ENCODE results near the gene MRPL19. TPM values are rescaled to one million over a fixed set of nuclear protein-coding genes. Genes with fewer than 3 reads are reported as not detected.

Gene MRPL19
- total and polyA plus RNA-seq, 2 experiments from 2014 or later, result 65.5 to 149 TPM

DNA sequence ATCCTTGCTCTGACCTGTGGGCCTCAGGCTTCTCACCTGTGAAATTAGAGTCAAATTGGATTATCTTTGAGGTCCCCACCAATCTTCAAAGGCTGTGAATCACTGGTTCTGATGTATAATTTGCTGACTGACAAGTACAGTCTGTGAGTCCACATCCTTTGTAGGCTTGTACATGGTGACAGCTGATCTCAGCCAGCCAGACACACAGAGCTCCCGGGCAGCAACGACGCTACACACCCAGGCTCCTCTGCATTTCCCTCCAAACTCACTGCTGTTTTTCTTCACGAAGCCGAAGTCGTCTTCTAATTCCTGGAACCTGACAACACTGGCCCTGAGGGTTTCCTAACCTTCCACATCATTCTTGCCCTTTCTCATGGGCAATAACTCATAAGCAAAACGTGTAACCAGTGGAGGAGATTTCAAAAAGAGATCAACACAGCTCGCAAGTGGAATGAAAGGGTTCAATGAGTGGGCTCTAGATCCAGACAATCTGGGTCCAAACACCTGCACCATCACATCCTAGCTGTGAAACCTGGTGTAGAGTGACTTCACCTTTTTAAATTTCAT is 47.9 kb upstream of the MRPL19 start (continued):
- TF ChIP-seq STAT1 (IDR thresholded peaks at IDR 0.05; ENCODE audit: unreplicated experiment) (no peak), ZNF114 (CRISPR knock-in tag; IDR thresholded peaks at IDR 0.05) (no peak), JUNB (IDR thresholded peaks at IDR 0.05; ENCODE audit: unreplicated experiment) (no peak), POLR2AphosphoS5 (IDR thresholded peaks at IDR 0.05; ENCODE audit: low read depth) (no peak)
- TF ChIP-seq, protein P1, sequence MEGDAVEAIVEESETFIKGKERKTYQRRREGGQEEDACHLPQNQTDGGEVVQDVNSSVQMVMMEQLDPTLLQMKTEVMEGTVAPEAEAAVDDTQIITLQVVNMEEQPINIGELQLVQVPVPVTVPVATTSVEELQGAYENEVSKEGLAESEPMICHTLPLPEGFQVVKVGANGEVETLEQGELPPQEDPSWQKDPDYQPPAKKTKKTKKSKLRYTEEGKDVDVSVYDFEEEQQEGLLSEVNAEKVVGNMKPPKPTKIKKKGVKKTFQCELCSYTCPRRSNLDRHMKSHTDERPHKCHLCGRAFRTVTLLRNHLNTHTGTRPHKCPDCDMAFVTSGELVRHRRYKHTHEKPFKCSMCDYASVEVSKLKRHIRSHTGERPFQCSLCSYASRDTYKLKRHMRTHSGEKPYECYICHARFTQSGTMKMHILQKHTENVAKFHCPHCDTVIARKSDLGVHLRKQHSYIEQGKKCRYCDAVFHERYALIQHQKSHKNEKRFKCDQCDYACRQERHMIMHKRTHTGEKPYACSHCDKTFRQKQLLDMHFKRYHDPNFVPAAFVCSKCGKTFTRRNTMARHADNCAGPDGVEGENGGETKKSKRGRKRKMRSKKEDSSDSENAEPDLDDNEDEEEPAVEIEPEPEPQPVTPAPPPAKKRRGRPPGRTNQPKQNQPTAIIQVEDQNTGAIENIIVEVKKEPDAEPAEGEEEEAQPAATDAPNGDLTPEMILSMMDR (conservative IDR thresholded peaks at IDR 0.05; ENCODE audit: low read depth in 2 of 2), result no peak

DNA sequence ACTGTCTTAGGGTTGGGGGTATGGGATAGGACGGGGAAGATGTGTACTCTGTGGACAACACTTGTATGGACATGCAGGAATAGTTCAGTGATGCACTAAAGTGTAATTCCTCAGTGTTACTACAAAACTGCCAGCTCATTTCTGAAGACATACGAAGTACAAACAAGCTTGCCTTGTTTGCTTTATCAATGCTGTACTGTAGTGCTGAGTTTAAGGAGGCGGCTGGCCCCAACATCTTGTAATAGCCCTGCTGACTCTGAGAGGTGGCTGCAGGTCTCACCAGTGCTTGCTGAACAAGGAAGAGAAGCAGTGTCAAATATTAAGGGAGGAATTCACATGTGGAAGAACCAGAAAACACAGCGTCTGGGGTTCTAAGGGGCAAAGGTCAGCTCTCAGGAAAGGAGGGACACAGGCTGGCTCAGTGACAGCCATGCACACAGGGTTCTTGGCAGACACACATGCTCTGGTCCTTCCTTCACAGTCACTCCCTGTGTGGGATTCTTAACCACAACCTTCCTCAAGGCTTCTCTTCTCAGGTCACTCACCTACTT is 46.0 kb upstream of the MRPL19 start:
- no peaks in the 10 kb centered on the region for H3K36me3 ChIP-seq (ENCODE audit: insufficient read depth)
- no peaks in the 10 kb centered on the region for H3K27me3 ChIP-seq (ENCODE audit: insufficient read depth)
- no peak overlapping the region for H3K4me3 ChIP-seq
- Mint-ChIP-seq H3K36me3 (ENCODE audit: low read depth) (no peaks in the 10 kb centered on the region), H3K27me3 (ENCODE audit: insufficient read depth, low read depth, poor library complexity) (peaks cover 3% of the 10 kb centered on the region), H3K9me3 (no peaks in the 10 kb centered on the region), H3K4me1 (no peaks in the 10 kb centered on the region), H3K4me3 (no peak overlapping the region), H3K27ac (no peak overlapping the region)
- H3K4me2 ChIP-seq, result no peak overlapping the region
- peaks cover 4% of the 10 kb centered on the region; the same call in 1 of the 2 replicates for H3K9me2 ChIP-seq (ENCODE audit: insufficient read depth)
- H3K4me1 ChIP-seq (ENCODE audit: insufficient read depth), result no peaks in the 10 kb centered on the region
- TF ChIP-seq CREB1 (CRISPR knock-in tag; IDR thresholded peaks at IDR 0.05; ENCODE audit: low read depth), result no peak
- TF ChIP-seq EZH2phosphoT487 (IDR thresholded peaks at IDR 0.05; ENCODE audit: unreplicated experiment), result no peak
- TF ChIP-seq, protein P2, sequence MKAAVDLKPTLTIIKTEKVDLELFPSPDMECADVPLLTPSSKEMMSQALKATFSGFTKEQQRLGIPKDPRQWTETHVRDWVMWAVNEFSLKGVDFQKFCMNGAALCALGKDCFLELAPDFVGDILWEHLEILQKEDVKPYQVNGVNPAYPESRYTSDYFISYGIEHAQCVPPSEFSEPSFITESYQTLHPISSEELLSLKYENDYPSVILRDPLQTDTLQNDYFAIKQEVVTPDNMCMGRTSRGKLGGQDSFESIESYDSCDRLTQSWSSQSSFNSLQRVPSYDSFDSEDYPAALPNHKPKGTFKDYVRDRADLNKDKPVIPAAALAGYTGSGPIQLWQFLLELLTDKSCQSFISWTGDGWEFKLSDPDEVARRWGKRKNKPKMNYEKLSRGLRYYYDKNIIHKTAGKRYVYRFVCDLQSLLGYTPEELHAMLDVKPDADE (IDR thresholded peaks at IDR 0.05), result no peak
- TF ChIP-seq ZNF114 (CRISPR knock-in tag; IDR thresholded peaks at IDR 0.05), result no peak
- TF ChIP-seq STAT1 (IDR thresholded peaks at IDR 0.05; ENCODE audit: unreplicated experiment), result no peak
- TF ChIP-seq NANOG (IDR thresholded peaks at IDR 0.05; ENCODE audit: borderline replicate concordance), result no peak
- H2AFZ ChIP-seq, result no peak overlapping the region
- ATAC-seq (no peak), DNase-seq (ENCODE audit: low spot score) (no peak)
- no peaks in the 10 kb centered on the region for H3F3A ChIP-seq (replicated peaks; ENCODE audit: low read depth)
- H4K20me1 ChIP-seq (replicated peaks; ENCODE audit: insufficient read depth), result no peaks in the 10 kb centered on the region
- no peak overlapping the region for H3K27ac ChIP-seq (ENCODE audit: low read depth)
- H3K79me2 ChIP-seq (replicated peaks; ENCODE audit: insufficient read depth), result no peaks in the 10 kb centered on the region

DNA sequence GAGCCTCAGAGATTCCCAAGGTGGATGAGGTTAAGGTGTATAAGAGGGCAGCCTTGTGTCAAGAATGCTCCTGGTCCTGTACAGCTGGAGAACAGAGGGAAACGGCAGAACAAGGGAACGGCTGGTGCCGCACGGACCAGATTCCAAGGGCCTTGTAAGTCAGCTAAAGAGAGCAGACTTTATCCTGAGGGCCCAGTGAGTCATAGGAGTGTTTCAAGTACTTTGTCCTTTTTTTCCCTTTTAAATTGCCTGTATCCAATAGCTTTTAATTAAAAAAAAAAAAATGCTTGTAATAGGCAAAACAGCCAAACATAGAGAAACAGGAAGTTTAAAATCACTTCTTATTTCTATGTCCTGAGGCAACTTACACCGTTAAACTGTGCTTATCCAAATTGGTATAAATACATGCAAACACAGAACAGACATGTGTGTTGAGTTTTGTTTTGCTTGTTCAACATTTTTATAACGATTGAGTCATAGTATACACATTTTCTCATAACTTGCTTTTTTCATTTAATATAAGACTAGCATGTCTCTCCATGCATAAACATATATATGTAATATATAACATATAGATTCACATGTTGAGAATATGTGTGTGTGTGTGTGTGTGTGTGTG is 43.8 kb upstream of the MRPL19 start:
- Histone ChIP-seq H2AFZ (no peak overlapping the region), H3K9me2 (ENCODE audit: insufficient read depth) (peaks cover 4% of the 10 kb centered on the region; the same call in 1 of the 2 replicates), H4K20me1 (replicated peaks; ENCODE audit: insufficient read depth) (no peaks in the 10 kb centered on the region), H3K36me3 (ENCODE audit: insufficient read depth) (no peaks in the 10 kb centered on the region), H3K4me3 (no peak overlapping the region), H3K27me3 (ENCODE audit: insufficient read depth) (no peaks in the 10 kb centered on the region), H3K79me2 (replicated peaks; ENCODE audit: insufficient read depth) (no peaks in the 10 kb centered on the region), H3F3A (replicated peaks; ENCODE audit: low read depth) (no peaks in the 10 kb centered on the region), H3K4me2 (no peak overlapping the region), H3K27ac (ENCODE audit: low read depth) (no peak overlapping the region), H3K4me1 (ENCODE audit: insufficient read depth) (no peaks in the 10 kb centered on the region)
- H3K27me3 Mint-ChIP-seq (ENCODE audit: insufficient read depth, low read depth, poor library complexity), result peaks cover 3% of the 10 kb centered on the region
- H3K4me3 Mint-ChIP-seq, result no peak overlapping the region
- H3K36me3 Mint-ChIP-seq (ENCODE audit: low read depth), result no peaks in the 10 kb centered on the region
- H3K27ac Mint-ChIP-seq, result no peak overlapping the region
- H3K4me1 Mint-ChIP-seq, result peaks cover 5% of the 10 kb centered on the region; the same call in 1 of the 3 replicates
- ATAC-seq (no peak), DNase-seq (ENCODE audit: low spot score) (no peak)
- H3K9me3 Mint-ChIP-seq, result no peaks in the 10 kb centered on the region
- TF ChIP-seq, protein P3, sequence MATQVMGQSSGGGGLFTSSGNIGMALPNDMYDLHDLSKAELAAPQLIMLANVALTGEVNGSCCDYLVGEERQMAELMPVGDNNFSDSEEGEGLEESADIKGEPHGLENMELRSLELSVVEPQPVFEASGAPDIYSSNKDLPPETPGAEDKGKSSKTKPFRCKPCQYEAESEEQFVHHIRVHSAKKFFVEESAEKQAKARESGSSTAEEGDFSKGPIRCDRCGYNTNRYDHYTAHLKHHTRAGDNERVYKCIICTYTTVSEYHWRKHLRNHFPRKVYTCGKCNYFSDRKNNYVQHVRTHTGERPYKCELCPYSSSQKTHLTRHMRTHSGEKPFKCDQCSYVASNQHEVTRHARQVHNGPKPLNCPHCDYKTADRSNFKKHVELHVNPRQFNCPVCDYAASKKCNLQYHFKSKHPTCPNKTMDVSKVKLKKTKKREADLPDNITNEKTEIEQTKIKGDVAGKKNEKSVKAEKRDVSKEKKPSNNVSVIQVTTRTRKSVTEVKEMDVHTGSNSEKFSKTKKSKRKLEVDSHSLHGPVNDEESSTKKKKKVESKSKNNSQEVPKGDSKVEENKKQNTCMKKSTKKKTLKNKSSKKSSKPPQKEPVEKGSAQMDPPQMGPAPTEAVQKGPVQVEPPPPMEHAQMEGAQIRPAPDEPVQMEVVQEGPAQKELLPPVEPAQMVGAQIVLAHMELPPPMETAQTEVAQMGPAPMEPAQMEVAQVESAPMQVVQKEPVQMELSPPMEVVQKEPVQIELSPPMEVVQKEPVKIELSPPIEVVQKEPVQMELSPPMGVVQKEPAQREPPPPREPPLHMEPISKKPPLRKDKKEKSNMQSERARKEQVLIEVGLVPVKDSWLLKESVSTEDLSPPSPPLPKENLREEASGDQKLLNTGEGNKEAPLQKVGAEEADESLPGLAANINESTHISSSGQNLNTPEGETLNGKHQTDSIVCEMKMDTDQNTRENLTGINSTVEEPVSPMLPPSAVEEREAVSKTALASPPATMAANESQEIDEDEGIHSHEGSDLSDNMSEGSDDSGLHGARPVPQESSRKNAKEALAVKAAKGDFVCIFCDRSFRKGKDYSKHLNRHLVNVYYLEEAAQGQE (IDR thresholded peaks at IDR 0.05; ENCODE audit: unreplicated experiment), result no peak

Measured in GM23338 (cell line).